NCI-H1092 (cell line): ENCODE results near the gene MAGEC2.

Experiments
- DNase-seq: peaks from one replicate; lab custom pipeline; 2025; lab: John Stamatoyannopoulos, UW

Gene MAGEC2

GRCh38 chrX:142204522-142205433 lies at the start of gene MAGEC2:
Gene MAGEC2, minus strand, starts transcription at chrX:142205290. Its CDS starts 1,303 bp downstream, at chrX:142203987.
- DNase-seq: no peak

GRCh38 chrX:142251680-142252079 lies 46.6 kb upstream of the MAGEC2 start:
- no peak for DNase-seq

- DNase-seq: no peak
Observed at GRCh38 chrX:142251202-142251601, 46.1 kb upstream of the MAGEC2 start.

- DNase-seq: no peak
Observed at GRCh38 chrX:142250502-142250901, 45.4 kb upstream of the MAGEC2 start.

- DNase-seq: no peak
Observed at GRCh38 chrX:142249721-142250120, 44.6 kb upstream of the MAGEC2 start.

GRCh38 chrX:142244568-142244967 lies 39.5 kb upstream of the MAGEC2 start:
- no peak for DNase-seq

- DNase-seq: no peak
Observed at GRCh38 chrX:142238536-142238935, 33.4 kb upstream of the MAGEC2 start.

GRCh38 chrX:142233400-142233799 lies 28.3 kb upstream of the MAGEC2 start:
- no peak for DNase-seq

- no peak for DNase-seq
Observed at GRCh38 chrX:142214081-142214480, 9.0 kb upstream of the MAGEC2 start.

- no peak for DNase-seq
Observed at GRCh38 chrX:142201113-142201512, 4.0 kb downstream of the MAGEC2 start.

GRCh38 chrX:142186103-142186502 lies 19.0 kb downstream of the MAGEC2 start:
- no peak for DNase-seq

GRCh38 chrX:142184756-142185602 lies 20.1 kb downstream of the MAGEC2 start:
- no peak for DNase-seq

GRCh38 chrX:142156567-142156966 lies 48.5 kb downstream of the MAGEC2 start:
- peak; percentile 44 for DNase-seq
